ENCODE results near the gene CLEC4G.

The CLEC4G gene

GRCh38 chr19:7729211-7729610 lies 2.7 kb downstream of the CLEC4G start:
- no peak for DNase-seq (ENCODE audit: low spot score)

- no peak for DNase-seq (ENCODE audit: low spot score)
Observed at GRCh38 chr19:7725791-7726190, 6.1 kb downstream of the CLEC4G start.

GRCh38 chr19:7722231-7722651 lies 9.7 kb downstream of the CLEC4G start:
- no peak for DNase-seq (ENCODE audit: low spot score)

- no peak for DNase-seq (ENCODE audit: low spot score)
Observed at GRCh38 chr19:7720351-7720750, 11.6 kb downstream of the CLEC4G start.

- DNase-seq (ENCODE audit: low spot score): no peak
Observed at GRCh38 chr19:7718668-7719067, 13.2 kb downstream of the CLEC4G start.

- no peak for DNase-seq (ENCODE audit: low spot score)
Observed at GRCh38 chr19:7716762-7717161, 15.1 kb downstream of the CLEC4G start.

GRCh38 chr19:7715671-7716070 lies 16.2 kb downstream of the CLEC4G start:
- DNase-seq (ENCODE audit: low spot score): no peak

GRCh38 chr19:7710616-7711015 lies 21.3 kb downstream of the CLEC4G start:
- DNase-seq (ENCODE audit: low spot score): no peak

- DNase-seq (ENCODE audit: low spot score): no peak
Observed at GRCh38 chr19:7709932-7710460, 21.9 kb downstream of the CLEC4G start.

GRCh38 chr19:7706955-7707456 lies 24.9 kb downstream of the CLEC4G start:
- DNase-seq (ENCODE audit: low spot score): no peak

- no peak for DNase-seq (ENCODE audit: low spot score)
Observed at GRCh38 chr19:7706188-7706954, 25.5 kb downstream of the CLEC4G start.

- peak; percentile 76 for DNase-seq (ENCODE audit: low spot score)
Observed at GRCh38 chr19:7705387-7706187, 26.3 kb downstream of the CLEC4G start.

- DNase-seq (ENCODE audit: low spot score): no peak
Observed at GRCh38 chr19:7704280-7705060, 27.4 kb downstream of the CLEC4G start.

GRCh38 chr19:7703332-7703731 lies 28.6 kb downstream of the CLEC4G start:
- no peak for DNase-seq (ENCODE audit: low spot score)

- no peak for DNase-seq (ENCODE audit: low spot score)
Observed at GRCh38 chr19:7701654-7702457, 30.1 kb downstream of the CLEC4G start, which contains the start of gene FCER2. Gene FCER2 (minus strand): TSS chr19:7702131. CDS start chr19:7699760, 2,371 bp downstream.

GRCh38 chr19:7701049-7701653 lies 30.8 kb downstream of the CLEC4G start:
- no peak for DNase-seq (ENCODE audit: low spot score)

GRCh38 chr19:7699417-7700401 lies 32.2 kb downstream of the CLEC4G start:
- DNase-seq (ENCODE audit: low spot score): peak; percentile 45

- no peak for DNase-seq (ENCODE audit: low spot score)
Observed at GRCh38 chr19:7699003-7699402, 32.9 kb downstream of the CLEC4G start.

GRCh38 chr19:7698583-7698982 lies 33.3 kb downstream of the CLEC4G start:
- no peak for DNase-seq (ENCODE audit: low spot score)
